GM12878 (cell line): ENCODE measurements around the gene GCNT4. TPM values are rescaled to one million over a fixed set of nuclear protein-coding genes. Genes with fewer than 3 reads are reported as not detected.

Experiments
- ATAC-seq: fragments of 200-7000 bp; cut with Tn5 transposase; 3 replicates; pipeline ENCODE4 v1.9.1; 2020; ENCODE audit warnings: mild to moderate bottlenecking, moderate library complexity
- BruUV-seq: library from RNA; stranded (reverse); fragments of 400-500 nt; replicated peaks from 2 replicates; lab custom pipeline; 2021; lab: Mats Ljungman, UMichigan
- CTCF ChIA-PET: fragments of 300-600 bp; sonication (Branson Sonifier 250); formaldehyde crosslinking; extraction: SDS; loops from one replicate; lab custom pipeline; 2021; ENCODE audit warnings: inconsistent platforms; lab: Yijun Ruan, JAX
- POLR2A ChIA-PET: fragments of 350-600 bp; formaldehyde crosslinking; extraction: SDS; loops from one replicate; lab custom pipeline; 2021; ENCODE audit warnings: inconsistent platforms; lab: Charles Lee
- RAD21 ChIA-PET: fragments of 300-600 bp; sonication (Branson Sonifier 250); formaldehyde crosslinking; loops from one replicate; lab custom pipeline; 2023; ENCODE audit warnings: antibody characterized with exemption; ENCODE audit not compliant: unreplicated experiment; lab: Charles Lee
- SMC1A ChIA-PET: fragments of 300-600 bp; sonication (Branson Sonifier 250); formaldehyde crosslinking; loops from one replicate; lab custom pipeline; 2023; ENCODE audit not compliant: unreplicated experiment, uncharacterized antibody; lab: Charles Lee
- DNase-seq: peaks from one replicate; pipeline ENCODE4 v3.0.0-alpha.2; 2011; ENCODE audit warnings: low read depth, low spot score
- FAIRE-seq: peaks from 3 replicates; lab custom pipeline; 2011; peaks lifted over from hg19 to GRCh38; lab: Jason Lieb, UNC
- H2AFZ ChIP-seq: 2 replicates; pipeline ENCODE4 v1.6.0; 2011; ENCODE audit warnings: low read depth, low read length, control low read depth; ENCODE audit not compliant: control insufficient read depth
- H3K27ac ChIP-seq: 2 replicates; pipeline ENCODE4 v1.5.1; 2011; ENCODE audit warnings: control low read depth; ENCODE audit not compliant: control insufficient read depth, insufficient read depth
- H3K27me3 ChIP-seq, 2 experiments: replicated peaks in 1 of 2; 2 replicates each; pipeline versions ENCODE4 v1.6.0 to v1.6.1; 2011; ENCODE audit warnings: low read length in 1 of 2; ENCODE audit not compliant: control insufficient read depth in 2 of 2, insufficient read depth in 2 of 2
- H3K36me3 ChIP-seq, 2 experiments: 2 replicates each; pipeline ENCODE4 v1.5.1; 2011; ENCODE audit warnings: low read length in 1 of 2; ENCODE audit not compliant: control insufficient read depth in 2 of 2, insufficient read depth in 2 of 2
- H3K4me1 ChIP-seq: 2 replicates; pipeline ENCODE4 v1.6.1; 2011; ENCODE audit warnings: mild to moderate bottlenecking, low read length, moderate library complexity, mixed read lengths; ENCODE audit not compliant: control insufficient read depth, insufficient read depth
- H3K4me2 ChIP-seq: 2 replicates; pipeline ENCODE4 v1.6.0; 2011; ENCODE audit warnings: control low read depth; ENCODE audit not compliant: control insufficient read depth, insufficient read depth
- H3K4me3 ChIP-seq: fragments of 200-600 bp; sonication (generic); 2 replicates; pipeline ENCODE4 v1.5.1; 2016
- H3K79me2 ChIP-seq: 2 replicates; pipeline ENCODE4 v1.6.0; 2011; ENCODE audit warnings: low read length; ENCODE audit not compliant: control insufficient read depth, insufficient read depth
- H3K9ac ChIP-seq: 2 replicates; pipeline ENCODE4 v1.8.0; 2011; ENCODE audit warnings: low read length, control low read depth, mixed read lengths; ENCODE audit not compliant: control insufficient read depth, insufficient read depth
- H3K9me3 ChIP-seq: replicated peaks from 3 replicates; pipeline ENCODE4 v1.5.1; 2011; ENCODE audit warnings: mild to moderate bottlenecking, low read length; ENCODE audit not compliant: control insufficient read depth, insufficient read depth
- H4K20me1 ChIP-seq: 2 replicates; pipeline ENCODE4 v1.6.0; 2011; ENCODE audit not compliant: control insufficient read depth, insufficient read depth
- CHD4 ChIP-seq: fragments of 200-600 bp; sonication (generic); IDR thresholded peaks from 2 replicates; pipeline ENCODE4 v1.6.1; 2016; ENCODE audit warnings: mild to moderate bottlenecking
- CREB1 ChIP-seq: IDR thresholded peaks from 2 replicates; pipeline ENCODE4 v1.6.1; 2012; ENCODE audit warnings: low read depth, mild to moderate bottlenecking, inconsistent platforms
- DPF2 ChIP-seq: fragments of 450-650 bp; IDR thresholded peaks from 2 replicates; pipeline ENCODE4 v1.6.1; 2017; ENCODE audit warnings: mild to moderate bottlenecking
- GATAD2B ChIP-seq: fragments of 450-650 bp; conservative IDR thresholded peaks from 2 replicates; pipeline ENCODE4 v1.6.1; 2017; ENCODE audit warnings: low read depth, mild to moderate bottlenecking, moderate library complexity
- HCFC1 ChIP-seq: fragments of 150-350 bp; IDR thresholded peaks from 2 replicates; pipeline ENCODE4 v1.6.1; 2014; ENCODE audit warnings: low read length
- JUNB ChIP-seq: IDR thresholded peaks from 2 replicates; pipeline ENCODE4 v1.6.1; 2016; ENCODE audit warnings: antibody characterized with exemption, mild to moderate bottlenecking
- NBN ChIP-seq: fragments of 450-650 bp; IDR thresholded peaks from 2 replicates; pipeline ENCODE4 v1.6.1; 2016
- PAX8 ChIP-seq: fragments of 450-650 bp; IDR thresholded peaks from 2 replicates; pipeline ENCODE4 v1.6.1; 2017; ENCODE audit warnings: mild to moderate bottlenecking, moderate library complexity
- RCOR1 ChIP-seq: conservative IDR thresholded peaks from 2 replicates; pipeline ENCODE4 v1.6.1; 2012; ENCODE audit warnings: low read depth, low read length, improper control_type of control experiment
- SMAD1 ChIP-seq: fragments of 450-650 bp; IDR thresholded peaks from 2 replicates; pipeline ENCODE4 v1.6.1; 2018; ENCODE audit warnings: mild to moderate bottlenecking, low read depth; ENCODE audit not compliant: partially characterized antibody
- SMC3 ChIP-seq: IDR thresholded peaks from 2 replicates; pipeline ENCODE4 v1.6.1; 2011; ENCODE audit warnings: low read length, improper control_type of control experiment, borderline replicate concordance
- SRF ChIP-seq, 2 experiments: IDR thresholded peaks; 2 replicates each; pipeline ENCODE4 v1.6.1; 2011; ENCODE audit warnings: low read depth in 2 of 2, low read length in 2 of 2, mild to moderate bottlenecking in 1 of 2, moderate library complexity in 1 of 2
- WRNIP1 ChIP-seq: IDR thresholded peaks from 2 replicates; pipeline ENCODE4 v1.6.1; 2011; ENCODE audit warnings: low read depth, low read length, improper control_type of control experiment, borderline replicate concordance
- YY1 ChIP-seq: IDR thresholded peaks from 2 replicates; pipeline ENCODE4 v1.6.1; 2011; ENCODE audit warnings: low read depth, mild to moderate bottlenecking, low read length
- WGBS: methylation state at CpG from one replicate; pipeline ENCODE4 v1.1.6; 2016; ENCODE audit warnings: low lambda C conversion rate; ENCODE audit not compliant: insufficient replicate concordance, insufficient coverage; ENCODE audit errors: missing lambda C conversion rate; 5-methylcytosine and 5-hydroxymethylcytosine counted together
- in situ Hi-C: fragments of 300-500 bp; cut with MboI; formaldehyde crosslinking; loops from 9 replicates; pipeline ENCODE4 v1.14.3; 2018; ENCODE audit warnings: mixed read lengths
- intact Hi-C: fragments of 100-400 bp; cut with micrococcal nuclease; formaldehyde crosslinking; loops from one replicate; pipeline ENCODE4 v1.14.2; 2022; ENCODE audit not compliant: unreplicated experiment
- polyA plus RNA-seq, 11 experiments: library from polyadenylated mRNA; depleted of rRNA in 4 of 11; unstranded in 6 of 11; stranded (reverse) in 5 of 11; fragments of >200 nt; fragmentation: Nextera tagmentation in 4 of 11; fragmentation: Illumina TruSeq in 1 of 11; extraction: Ambion mirVana in 4 of 11; extraction: Trizol in 1 of 11; gene quantifications; 1 replicate in 1 of 11; 2 replicates in 10 of 11; pipeline versions ENCODE4 v1.2.1 to v1.2.3, GENCODE V29; 2011 to 2016; ENCODE audit warnings: inconsistent platforms in 2 of 11, missing spikeins in 2 of 11, low read depth in 1 of 11
- total RNA-seq, 4 experiments: library from RNA; depleted of rRNA in 3 of 4; stranded (reverse); fragments of >200 nt in 3 of 4; fragmentation: Illumina TruSeq in 1 of 4; extraction: Trizol in 1 of 4; gene quantifications; 2 replicates each; pipeline versions ENCODE4 v1.2.1 to v1.2.3, GENCODE V29; 2013 to 2021
- TF ChIP-seq, protein P1 (sequence below): IDR thresholded peaks from 2 replicates; pipeline ENCODE4 v1.6.1; 2012; ENCODE audit warnings: low read depth, low read length, improper control_type of control experiment
- TF ChIP-seq, protein P2 (sequence below): fragments of 450-650 bp; IDR thresholded peaks from 2 replicates; pipeline ENCODE4 v1.6.1; 2017; ENCODE audit warnings: low read depth, mild to moderate bottlenecking, moderate library complexity
- TF ChIP-seq, protein P3 (sequence below): fragments of 150-350 bp; IDR thresholded peaks from 2 replicates; pipeline ENCODE4 v1.6.1; 2014; ENCODE audit warnings: mild to moderate bottlenecking, low read depth, low read length
- TF ChIP-seq, protein P4 (sequence below): fragments of 450-650 bp; IDR thresholded peaks from 2 replicates; pipeline ENCODE4 v1.6.1; 2017; ENCODE audit warnings: borderline replicate concordance

The GCNT4 gene
- total and polyA plus RNA-seq, 10 of the 15 experiments (the other 5 are each of a cell fraction or from before 2014, with no cell fraction given) = 0.03 to 0.04 TPM; not detected in 8

DNA sequence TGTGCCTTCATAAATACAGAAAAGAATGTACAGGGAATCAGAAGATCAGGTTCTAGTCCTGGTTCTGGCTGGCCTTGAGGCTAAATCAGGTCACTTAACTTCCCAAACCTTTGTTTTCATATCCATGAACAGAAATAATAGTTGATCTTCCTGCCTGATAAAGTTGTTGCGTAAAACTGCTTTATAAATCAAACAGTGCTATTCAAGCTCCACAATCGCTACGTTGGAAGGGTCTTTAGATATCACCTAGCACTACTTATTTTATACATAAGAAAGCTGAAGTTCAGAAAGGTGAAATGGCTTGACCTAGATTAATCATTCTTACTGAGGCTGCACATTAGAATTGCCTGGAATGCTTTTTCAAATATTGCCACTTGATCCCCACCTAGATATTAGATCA is 36.3 kb upstream of the GCNT4 start:
- H3K79me2 ChIP-seq = no peaks in the 10 kb centered on the region
- no peak overlapping the region for H3K9ac ChIP-seq
- peaks cover 5 to 8% of the 10 kb centered on the region in 2 experiments; a peak in 3 of 4 replicates for H3K27me3 ChIP-seq
- 89% methylated on average over 3 of the region's 3 CpGs for WGBS
- H3K4me1 ChIP-seq = no peaks in the 10 kb centered on the region
- DNase-seq (no peak), ATAC-seq (no peak), FAIRE-seq (no peak)
- H3K4me3 ChIP-seq = no peak overlapping the region
- H2AFZ ChIP-seq = no peak overlapping the region
- ChIA-PET RAD21 (no interaction called here), CTCF (no interaction called here), SMC1A (no interaction called here), POLR2A (no interaction called here)
- no peaks in the 10 kb centered on the region for H3K9me3 ChIP-seq
- no peaks in the 10 kb centered on the region for H3K36me3 ChIP-seq
- in situ Hi-C loops (no loop called here), intact Hi-C loops (no loop called here)
- H4K20me1 ChIP-seq = no peaks in the 10 kb centered on the region
- TF ChIP-seq, protein P1, sequence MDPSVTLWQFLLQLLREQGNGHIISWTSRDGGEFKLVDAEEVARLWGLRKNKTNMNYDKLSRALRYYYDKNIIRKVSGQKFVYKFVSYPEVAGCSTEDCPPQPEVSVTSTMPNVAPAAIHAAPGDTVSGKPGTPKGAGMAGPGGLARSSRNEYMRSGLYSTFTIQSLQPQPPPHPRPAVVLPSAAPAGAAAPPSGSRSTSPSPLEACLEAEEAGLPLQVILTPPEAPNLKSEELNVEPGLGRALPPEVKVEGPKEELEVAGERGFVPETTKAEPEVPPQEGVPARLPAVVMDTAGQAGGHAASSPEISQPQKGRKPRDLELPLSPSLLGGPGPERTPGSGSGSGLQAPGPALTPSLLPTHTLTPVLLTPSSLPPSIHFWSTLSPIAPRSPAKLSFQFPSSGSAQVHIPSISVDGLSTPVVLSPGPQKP = no peak
- TF ChIP-seq YY1 (no peak), HCFC1 (no peak), GATAD2B (no peak), SRF (IDR thresholded peaks at IDR 0.05; ENCODE audit: low read depth in 2 of 2, low read length in 2 of 2) (no peak), CHD4 (no peak), PAX8 (no peak), NBN (no peak), JUNB (no peak), WRNIP1 (no peak), DPF2 (no peak), RCOR1 (no peak), SMC3 (no peak), SMAD1 (no peak), CREB1 (no peak)
- TF ChIP-seq, protein P2, sequence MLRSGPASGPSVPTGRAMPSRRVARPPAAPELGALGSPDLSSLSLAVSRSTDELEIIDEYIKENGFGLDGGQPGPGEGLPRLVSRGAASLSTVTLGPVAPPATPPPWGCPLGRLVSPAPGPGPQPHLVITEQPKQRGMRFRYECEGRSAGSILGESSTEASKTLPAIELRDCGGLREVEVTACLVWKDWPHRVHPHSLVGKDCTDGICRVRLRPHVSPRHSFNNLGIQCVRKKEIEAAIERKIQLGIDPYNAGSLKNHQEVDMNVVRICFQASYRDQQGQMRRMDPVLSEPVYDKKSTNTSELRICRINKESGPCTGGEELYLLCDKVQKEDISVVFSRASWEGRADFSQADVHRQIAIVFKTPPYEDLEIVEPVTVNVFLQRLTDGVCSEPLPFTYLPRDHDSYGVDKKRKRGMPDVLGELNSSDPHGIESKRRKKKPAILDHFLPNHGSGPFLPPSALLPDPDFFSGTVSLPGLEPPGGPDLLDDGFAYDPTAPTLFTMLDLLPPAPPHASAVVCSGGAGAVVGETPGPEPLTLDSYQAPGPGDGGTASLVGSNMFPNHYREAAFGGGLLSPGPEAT = no peak
- TF ChIP-seq, protein P3, sequence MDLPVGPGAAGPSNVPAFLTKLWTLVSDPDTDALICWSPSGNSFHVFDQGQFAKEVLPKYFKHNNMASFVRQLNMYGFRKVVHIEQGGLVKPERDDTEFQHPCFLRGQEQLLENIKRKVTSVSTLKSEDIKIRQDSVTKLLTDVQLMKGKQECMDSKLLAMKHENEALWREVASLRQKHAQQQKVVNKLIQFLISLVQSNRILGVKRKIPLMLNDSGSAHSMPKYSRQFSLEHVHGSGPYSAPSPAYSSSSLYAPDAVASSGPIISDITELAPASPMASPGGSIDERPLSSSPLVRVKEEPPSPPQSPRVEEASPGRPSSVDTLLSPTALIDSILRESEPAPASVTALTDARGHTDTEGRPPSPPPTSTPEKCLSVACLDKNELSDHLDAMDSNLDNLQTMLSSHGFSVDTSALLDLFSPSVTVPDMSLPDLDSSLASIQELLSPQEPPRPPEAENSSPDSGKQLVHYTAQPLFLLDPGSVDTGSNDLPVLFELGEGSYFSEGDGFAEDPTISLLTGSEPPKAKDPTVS = no peak
- TF ChIP-seq, protein P4, sequence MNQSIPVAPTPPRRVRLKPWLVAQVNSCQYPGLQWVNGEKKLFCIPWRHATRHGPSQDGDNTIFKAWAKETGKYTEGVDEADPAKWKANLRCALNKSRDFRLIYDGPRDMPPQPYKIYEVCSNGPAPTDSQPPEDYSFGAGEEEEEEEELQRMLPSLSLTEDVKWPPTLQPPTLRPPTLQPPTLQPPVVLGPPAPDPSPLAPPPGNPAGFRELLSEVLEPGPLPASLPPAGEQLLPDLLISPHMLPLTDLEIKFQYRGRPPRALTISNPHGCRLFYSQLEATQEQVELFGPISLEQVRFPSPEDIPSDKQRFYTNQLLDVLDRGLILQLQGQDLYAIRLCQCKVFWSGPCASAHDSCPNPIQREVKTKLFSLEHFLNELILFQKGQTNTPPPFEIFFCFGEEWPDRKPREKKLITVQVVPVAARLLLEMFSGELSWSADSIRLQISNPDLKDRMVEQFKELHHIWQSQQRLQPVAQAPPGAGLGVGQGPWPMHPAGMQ = no peak
- no peak overlapping the region for H3K27ac ChIP-seq
- H3K4me2 ChIP-seq = no peak overlapping the region
- BruUV-seq = no TSS peak
